GM18517 (cell line): ENCODE data around the gene SMYD3.
A peak's percentile ranks its signal among the peaks of the same experiment; 100 is the strongest.

Experiments used
- ATAC-seq: cut with Tn5 transposase; IDR thresholded peaks from one replicate; pipeline ENCODE4 v1.9.1; 2021; ENCODE audit warnings: mild to moderate bottlenecking, moderate library complexity; ENCODE audit not compliant: unreplicated experiment

Gene SMYD3

GRCh38 chr1:246001142-246001836 is 505.8 kb downstream of the SMYD3 start:
- no peak for ATAC-seq

DNA sequence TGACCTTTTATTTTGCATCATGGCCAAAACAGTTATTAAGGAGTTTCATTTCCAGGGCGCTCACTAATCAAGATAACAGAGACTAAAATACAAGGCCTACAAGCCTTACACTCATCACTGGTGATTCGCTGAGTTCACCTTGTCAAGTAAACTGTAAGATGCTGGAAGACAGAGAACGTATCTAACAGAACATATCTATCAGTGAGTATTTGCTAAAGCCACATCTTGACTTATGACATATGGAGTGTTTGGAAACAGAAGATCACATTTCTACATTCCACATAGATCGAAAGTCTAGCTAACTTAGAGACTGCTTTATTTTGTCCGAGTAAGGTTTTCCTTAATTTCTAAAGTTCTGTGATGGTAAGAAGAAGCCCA is 506.5 kb downstream of the SMYD3 start:
- ATAC-seq: no peak

DNA sequence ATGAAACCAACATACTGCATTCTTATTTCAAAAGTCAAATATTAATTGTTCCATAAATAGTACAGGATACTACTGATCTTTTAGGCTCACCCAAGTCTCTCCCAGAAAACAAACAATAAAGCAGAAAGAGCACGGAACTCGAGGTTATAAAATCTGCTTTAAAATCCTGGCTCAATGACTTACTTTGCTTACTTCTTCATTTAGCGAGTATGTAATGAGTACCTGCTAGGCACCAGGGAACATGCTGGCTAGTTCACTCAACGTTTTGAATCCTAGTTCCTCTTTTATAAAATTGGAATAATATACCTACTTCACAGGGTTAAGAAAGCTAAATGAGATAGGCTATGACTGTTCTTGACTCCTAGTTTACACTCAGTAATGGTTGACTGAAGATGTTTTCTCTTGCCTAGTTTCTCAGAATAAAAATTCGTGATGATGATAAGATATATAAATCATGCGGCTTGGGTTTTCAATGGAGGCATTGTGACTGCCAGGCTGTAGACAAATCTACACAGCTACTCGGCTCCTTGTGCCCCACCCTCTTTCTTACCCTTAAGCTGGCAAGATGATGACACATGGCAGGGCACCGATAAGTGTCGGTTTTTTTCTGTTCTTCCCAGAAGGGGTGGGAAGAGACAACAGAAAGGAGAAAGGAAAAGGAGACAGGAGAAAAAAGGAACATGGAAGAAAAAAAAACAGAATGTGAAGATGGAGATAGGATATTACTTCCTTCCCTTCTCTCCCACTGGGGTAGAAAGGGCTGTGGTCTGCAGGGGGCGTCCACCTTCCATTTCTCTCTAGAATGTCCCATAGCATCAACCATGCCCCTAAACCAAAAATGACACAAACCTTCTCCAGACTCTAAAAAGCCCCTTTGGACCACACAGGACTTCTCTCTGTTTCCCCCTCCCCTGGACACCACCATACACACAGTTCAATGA is 507.1 kb downstream of the SMYD3 start:
- ATAC-seq: peak; percentile 73

DNA sequence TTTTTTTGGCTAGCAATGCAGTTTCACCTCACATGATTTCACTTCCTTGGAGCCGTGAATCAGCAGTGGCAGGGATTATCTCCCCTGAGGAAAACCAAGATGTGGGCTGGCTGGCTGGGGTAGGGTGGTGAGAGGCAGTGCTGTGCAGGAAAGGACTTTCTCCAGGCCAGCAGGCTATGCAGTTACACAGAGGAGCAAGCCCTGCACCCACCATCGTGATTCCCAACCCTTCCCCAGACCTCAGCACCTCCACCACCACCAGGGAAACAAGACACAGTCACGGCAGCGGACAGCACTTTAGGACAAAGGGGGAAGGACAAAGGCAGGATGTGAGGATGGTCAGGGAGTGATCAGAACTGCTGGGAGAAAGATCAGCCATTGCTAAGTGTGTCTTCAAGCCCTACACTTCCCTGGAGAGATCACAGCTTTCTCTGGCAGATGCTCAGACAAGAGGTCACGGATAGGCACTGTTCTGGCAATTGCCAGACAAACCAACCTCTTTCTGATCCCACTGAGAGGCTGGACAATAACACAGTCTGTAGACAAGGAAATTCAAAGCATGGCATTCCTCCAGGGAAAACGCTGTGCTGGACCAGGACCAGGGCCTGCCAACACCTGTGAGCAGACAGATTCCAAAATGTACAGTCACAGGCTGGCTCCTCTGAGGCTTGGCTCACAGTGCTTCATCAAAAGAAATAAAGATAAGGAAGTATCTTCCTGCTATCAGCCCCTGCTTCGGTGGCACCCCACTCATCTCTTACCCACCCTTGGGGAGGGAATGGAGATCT is 509.4 kb downstream of the SMYD3 start:
- ATAC-seq: no peak

GRCh38 chr1:245996811-245997210 is 510.3 kb downstream of the SMYD3 start:
- no peak for ATAC-seq

DNA sequence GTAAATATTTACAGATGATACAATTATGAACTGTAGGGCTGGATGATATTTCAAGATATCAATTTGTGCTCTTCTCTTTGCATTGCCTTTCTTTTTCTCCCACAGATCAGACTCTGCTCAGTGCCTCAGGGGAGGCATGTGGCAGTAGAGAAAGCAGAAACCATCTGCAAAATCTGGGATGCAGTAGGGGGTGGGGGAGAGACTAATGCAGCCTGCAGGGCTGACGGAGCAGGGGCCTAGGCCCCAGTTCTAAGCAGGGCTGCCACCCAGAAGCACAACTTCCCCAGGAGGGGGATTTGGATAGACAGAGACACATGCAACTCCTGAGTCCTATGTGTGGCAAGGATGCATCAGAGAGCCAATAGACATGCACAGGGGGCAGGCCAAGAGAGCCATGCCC is 511.6 kb downstream of the SMYD3 start:
- ATAC-seq: no peak

DNA sequence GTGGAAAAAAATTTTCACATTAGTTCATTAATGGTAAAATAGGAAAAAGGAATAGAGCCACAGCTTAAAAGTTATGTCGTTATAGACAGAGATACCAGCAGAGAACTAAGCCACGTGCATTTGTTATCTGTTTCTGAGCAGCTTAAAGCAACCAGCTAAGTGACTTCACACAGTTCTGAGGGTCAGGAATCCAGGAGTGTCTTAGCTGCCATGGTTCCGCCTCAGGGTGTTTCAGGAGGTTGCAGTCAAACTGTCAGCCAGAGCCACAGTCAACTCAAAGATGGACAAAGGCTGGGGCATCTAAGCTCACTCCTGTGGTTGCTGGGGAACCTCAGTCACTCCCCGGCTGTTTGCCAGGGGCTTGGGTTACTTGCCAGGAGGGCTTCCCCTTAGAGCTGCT is 515.8 kb downstream of the SMYD3 start:
- ATAC-seq: no peak

DNA sequence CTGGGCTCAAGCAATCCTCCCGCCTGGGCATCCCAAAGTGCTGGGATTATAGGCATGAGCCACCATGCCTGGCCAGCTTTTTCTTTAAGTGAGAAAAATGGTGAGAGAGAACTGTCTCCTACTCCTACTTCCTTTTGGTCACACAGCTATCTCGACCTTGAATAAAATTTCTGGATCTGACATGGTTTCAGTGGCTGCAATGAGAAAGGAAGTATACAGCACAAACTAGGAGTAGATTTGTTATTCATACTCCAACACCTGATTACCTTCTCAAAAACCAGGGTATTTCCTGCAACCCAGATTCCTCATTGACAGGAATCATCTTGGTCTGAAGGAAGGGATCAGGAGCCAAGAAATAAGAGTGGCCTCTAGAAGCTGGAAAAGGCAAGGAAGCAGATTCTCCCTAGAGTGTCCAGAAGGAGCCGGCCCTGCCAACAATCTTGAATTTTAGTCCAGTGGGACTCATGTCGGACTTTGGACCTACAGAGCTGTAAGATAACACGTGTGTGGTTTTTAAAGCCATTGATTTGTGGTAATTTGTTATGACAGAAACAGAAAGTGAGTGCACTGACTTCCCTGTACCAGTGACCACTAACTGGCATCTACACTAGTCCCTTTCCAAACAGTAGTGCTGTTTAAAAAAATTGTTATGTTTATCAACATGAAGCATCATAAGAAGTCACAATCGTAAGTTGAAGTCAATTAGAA is 516.6 kb downstream of the SMYD3 start:
- ATAC-seq: no peak

- no peak for ATAC-seq
Measured at GRCh38 chr1:245988393-245989078, 518.5 kb downstream of the SMYD3 start.

DNA sequence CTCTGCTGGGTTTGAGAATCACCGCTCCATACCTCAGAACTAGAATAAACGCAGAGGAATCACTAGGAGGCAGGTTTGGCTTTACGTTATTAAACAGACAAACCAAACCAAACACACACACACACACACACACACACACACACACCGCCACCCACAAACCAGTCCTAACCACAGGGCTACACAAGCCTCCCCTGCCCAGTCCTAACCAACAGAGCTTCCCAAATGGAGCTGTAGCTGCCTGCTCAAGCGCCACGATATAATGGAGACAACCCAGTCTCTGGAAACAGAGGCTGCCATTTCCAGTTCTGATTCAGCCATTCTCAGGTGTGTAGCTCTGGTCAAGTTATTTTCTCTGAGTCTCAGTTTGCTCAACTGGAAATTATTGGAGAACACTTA is 519.1 kb downstream of the SMYD3 start:
- no peak for ATAC-seq

GRCh38 chr1:245987577-245987976 is 519.5 kb downstream of the SMYD3 start:
- ATAC-seq: no peak

DNA sequence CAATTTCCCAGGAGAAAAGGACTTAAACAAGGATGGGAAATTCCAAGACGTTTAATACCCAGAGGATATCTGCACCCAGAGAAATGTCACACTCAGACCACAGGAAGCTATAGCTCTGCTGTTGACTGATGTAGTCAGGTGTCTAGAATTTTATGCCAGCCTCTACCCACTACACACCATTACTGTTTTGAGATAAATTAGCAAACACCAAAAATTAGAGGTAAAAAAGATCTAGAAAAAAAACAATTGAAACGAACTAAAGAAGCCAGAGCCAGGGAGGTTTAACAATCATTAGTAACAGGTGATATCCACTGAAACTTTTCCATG is 519.9 kb downstream of the SMYD3 start:
- ATAC-seq: no peak

DNA sequence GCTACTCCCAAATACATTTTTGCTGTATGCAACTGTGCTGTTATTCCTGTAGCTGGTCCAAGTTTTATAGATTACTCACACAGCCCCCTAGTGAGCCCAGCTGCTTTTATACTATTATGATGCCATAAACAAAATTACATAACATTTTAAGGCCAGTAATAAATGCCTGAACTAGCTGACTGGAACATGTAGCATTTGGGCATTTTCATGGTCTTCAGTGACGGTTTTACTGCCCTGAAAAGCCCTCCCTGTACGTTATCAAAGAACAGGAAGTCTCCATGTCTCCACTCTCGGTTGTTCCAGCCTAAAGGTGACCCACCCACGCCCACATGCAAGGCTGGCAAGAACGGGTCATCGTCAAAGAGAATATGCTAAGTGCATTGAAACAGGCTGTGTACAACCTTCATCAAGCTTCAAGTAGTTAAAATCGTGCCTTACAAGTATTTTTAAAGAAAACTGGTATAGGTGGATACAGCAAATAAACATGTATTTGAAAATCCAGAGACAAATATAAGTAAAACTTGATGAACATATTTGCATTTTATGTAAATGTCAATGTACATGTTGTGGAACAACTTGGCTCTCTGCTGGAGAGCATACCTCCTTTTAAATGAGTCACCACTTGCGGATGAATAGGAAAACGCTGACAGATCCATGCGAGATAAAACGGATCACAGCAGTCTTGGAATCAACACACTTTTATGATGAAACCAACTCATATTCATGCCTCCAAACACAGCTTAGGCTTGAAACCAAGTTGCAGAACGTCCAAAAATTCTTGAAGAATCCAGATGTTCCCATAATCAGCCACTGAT is 520.5 kb downstream of the SMYD3 start:
- ATAC-seq: no peak

- no peak for ATAC-seq
Measured at GRCh38 chr1:245984390-245985155, 522.5 kb downstream of the SMYD3 start.

DNA sequence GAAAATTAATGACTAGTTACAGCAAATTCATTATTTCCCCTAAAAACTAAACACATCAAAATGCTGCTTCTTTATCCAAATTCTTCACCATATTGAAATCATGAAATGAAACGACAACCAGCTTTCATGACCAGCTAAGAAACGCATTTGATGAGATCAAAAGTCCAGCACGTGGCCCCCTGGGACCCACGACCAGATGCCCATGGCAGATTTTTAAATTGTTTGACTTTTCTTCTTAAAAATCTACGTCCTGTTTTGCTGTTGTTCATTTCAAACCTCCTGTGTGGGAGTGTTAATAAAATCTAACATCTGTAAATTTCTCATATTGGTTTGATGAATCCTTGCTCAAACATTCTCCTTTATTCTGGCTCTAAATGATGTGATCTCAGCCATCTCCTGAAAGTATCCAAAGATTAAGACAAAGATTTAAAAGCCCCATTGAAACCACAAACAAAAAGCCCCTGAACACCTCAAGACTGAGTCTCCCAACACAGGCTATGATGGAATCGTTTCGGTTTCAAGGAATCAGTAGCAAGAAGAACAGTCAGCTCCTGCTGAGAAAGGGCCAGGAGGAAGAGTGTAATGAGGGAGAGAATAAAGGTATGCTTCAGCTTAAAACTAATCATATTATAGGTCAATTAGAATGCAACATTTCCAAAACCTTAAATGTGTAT is 523.6 kb downstream of the SMYD3 start:
- no peak for ATAC-seq

GRCh38 chr1:245979589-245979988 is 527.5 kb downstream of the SMYD3 start:
- ATAC-seq: no peak

DNA sequence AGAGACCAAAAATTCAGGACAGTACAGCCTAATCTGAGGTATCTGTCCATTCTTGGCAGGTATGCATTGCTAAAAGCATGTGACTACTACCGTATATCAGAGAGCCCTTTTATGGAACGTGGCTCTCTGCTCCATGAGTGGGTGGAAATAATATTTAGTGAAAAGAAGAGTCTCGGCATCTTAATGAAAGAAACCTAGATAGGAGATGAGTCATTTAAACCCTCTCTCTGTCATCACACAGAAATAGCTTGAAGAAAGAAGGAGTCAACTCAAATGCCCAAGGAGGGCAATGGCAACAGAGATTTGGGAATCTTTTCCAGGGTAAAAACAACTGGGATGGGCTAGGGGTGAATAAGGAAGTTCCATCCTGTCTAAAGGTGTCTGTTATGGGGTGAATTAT is 528.2 kb downstream of the SMYD3 start:
- ATAC-seq: no peak

DNA sequence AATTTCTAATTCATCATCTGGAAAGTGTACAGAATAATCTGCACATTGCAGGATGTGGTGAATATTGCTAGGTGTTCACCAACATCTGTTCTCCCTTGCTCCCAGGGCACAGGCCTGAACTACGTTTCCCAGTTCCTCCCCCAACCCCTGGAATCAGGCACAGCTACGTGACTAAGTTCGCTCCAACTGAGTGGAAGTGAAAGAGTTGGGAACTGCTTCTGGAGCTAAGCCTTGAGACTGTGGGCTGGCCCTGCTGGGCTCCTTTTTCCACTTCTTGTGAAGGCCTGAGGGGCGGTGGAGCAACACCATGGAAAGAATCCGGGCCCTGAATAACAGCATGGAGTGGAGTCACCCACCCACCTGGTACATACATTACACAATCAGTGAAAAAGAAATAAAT is 534.6 kb downstream of the SMYD3 start:
- ATAC-seq: no peak
